Skeletal muscle cell (primary cell): ENCODE measurements around the gene PPTC7.
"Not testable (repeated sequence)": the region's sequence is repeated elsewhere in the genome, so short reads cannot be mapped to it uniquely, and the experiment has no call there.

Experiments used
- DNase-seq: peaks from one replicate; pipeline ENCODE4 v3.0.0-alpha.2; 2010; ENCODE audit warnings: low read depth
- H3K4me3 ChIP-seq: 2 replicates; pipeline ENCODE4 v1.5.1; 2011; ENCODE audit warnings: low read depth, mild to moderate bottlenecking, control low read depth, low read length, moderate library complexity

Gene PPTC7, protein sequence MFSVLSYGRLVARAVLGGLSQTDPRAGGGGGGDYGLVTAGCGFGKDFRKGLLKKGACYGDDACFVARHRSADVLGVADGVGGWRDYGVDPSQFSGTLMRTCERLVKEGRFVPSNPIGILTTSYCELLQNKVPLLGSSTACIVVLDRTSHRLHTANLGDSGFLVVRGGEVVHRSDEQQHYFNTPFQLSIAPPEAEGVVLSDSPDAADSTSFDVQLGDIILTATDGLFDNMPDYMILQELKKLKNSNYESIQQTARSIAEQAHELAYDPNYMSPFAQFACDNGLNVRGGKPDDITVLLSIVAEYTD

GRCh38 chr12:110583137-110584059 is at the start of gene PPTC7:
Gene PPTC7 (minus strand): TSS chr12:110583318. CDS start chr12:110583031, 287 bp downstream.
- peak; percentile 82 for DNase-seq
- H3K4me3 ChIP-seq: peak within 1 kb of the TSS; percentile 94

DNA sequence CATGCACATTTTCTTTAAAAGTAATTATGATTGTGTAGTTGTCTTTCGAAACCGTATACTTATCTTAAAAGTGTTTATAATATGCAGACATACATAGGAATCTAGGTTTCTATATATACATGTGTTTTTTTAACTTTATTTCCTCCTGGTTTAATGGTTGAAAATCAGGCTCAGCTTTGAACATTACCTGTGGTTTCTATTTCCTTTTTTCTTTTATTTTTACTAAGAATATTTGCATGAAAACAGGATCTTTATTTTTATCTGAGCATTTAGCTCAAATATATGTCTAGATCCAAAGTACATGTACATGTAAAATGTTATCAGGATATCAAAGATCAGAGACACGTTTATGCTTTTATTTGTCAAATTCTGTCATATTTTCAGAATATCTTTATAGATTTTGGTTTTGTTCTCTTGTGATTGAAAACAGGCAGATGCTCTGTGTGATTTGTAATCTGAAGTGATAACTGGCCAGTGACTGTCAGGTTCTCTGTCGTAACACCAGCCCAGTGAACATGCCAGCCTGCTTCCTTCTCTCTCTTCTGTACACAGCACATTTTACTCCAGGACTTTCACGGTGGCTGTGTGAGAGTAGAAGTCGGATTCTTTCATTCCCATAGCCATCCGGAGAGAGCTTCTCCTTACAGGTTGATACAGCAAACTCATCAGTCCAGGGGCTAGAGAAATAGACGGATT is 44.5 kb upstream of the PPTC7 start:
- H3K4me3 ChIP-seq: no peak overlapping the region
- DNase-seq: no peak

- no peak for DNase-seq
- no peak overlapping the region for H3K4me3 ChIP-seq
Observed at GRCh38 chr12:110622582-110622981, 39.5 kb upstream of the PPTC7 start.

GRCh38 chr12:110619534-110619953 is 36.4 kb upstream of the PPTC7 start:
- H3K4me3 ChIP-seq: no peak overlapping the region
- DNase-seq: no peak

DNA sequence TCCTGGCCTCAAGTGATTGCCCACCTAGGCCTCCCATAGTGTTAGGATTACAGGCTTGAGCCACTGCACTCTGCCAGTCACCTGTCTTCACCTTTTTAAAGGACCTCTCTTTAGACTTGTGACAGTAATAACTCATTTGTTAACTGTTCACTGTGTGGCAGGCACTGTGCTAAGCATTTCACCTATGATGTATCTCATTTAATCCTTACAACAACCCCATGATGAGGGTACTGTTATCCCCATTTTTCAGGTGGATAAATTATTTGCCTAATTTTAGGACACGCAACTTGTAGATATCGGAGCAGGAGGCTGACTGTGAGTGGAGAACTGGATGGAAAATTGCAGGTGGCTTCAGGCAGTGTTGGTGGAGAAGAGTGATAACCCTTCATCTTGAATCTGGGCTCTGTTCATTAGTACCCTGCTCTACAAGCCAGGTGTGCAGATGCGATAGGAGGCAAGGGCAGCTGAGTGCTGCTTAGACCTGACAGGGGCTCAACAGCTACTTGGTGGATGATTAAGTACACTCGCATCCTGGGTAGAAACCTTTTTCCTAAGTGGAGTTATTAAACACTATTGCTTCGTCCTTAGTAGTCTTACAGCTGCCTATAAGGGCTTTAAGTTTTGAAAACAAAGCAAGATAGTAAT is 33.5 kb upstream of the PPTC7 start:
- H3K4me3 ChIP-seq: no peak overlapping the region
- no peak for DNase-seq

GRCh38 chr12:110615171-110615570 is 32.1 kb upstream of the PPTC7 start:
- DNase-seq: no peak
- no peak overlapping the region for H3K4me3 ChIP-seq

GRCh38 chr12:110613771-110614684 is 30.9 kb upstream of the PPTC7 start, which contains the start of gene TCTN1:
Gene TCTN1 (plus strand): TSS chr12:110614129. CDS start chr12:110614183, 54 bp downstream.
- peak; percentile 78 for DNase-seq
- peak within 1 kb of the TSS; percentile 83 for H3K4me3 ChIP-seq

GRCh38 chr12:110613071-110613770 is 30.1 kb upstream of the PPTC7 start:
- H3K4me3 ChIP-seq: peak overlapping the region; percentile 83

GRCh38 chr12:110606253-110606611 is 23.1 kb upstream of the PPTC7 start:
- DNase-seq: no peak
- no peak overlapping the region for H3K4me3 ChIP-seq

More at GRCh38 chr12:110613071-110613770, 30.1 kb upstream of the PPTC7 start:
- no peak for DNase-seq

DNA sequence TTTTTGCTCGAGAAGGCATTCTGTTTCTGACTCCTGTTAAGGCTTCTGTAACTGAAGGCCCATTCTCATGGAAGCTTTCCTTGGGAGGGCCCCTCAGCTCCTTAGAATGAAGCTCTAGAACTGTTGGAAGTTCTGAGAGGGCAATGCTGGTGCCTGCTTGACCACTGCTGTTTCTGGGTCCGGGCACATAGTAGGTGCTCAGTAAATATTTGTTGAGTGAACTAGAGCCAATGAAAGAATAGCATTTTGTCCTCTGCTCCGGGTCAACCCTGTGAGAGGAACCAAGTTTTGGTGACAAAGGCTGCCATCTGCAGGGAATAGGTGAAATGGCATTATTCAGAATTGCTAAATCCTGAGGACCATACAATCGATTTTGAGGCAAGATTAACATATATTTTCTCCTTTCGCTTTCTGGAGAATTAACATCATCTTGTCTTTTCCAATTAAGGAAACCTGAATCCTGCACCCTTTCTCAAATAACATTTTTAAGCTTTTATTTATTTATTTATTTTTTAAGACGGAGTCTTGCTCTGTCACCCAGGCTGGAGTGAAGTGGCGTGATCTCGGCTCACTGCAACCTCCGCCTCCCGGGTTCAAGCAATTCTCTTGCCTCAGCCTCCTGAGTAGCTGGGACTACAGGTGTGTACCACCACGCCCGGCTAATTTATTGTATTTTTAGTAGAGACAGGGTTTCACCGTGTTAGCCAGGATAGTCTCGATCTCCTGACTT is 19.1 kb upstream of the PPTC7 start:
- not testable (repeated sequence) for H3K4me3 ChIP-seq, DNase-seq

DNA sequence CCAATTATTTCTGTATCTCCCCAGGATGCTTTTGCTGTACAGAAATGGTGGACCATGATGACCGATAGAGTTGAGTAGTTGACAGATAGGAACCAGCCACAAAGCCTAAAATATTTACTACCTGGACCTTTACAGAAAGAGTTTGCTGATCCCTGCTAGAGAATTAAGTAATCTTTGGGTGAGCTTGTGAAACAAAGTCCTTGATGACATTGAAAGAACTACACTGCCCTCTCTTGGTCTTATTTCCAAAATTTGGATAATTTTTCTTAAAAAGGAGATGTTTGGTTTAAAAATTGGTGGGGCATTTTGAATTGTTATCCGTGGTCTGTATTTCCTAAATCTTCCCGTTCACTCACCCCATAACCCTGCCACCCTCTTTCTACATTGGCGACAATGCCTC is 17.1 kb upstream of the PPTC7 start:
- no peak overlapping the region for H3K4me3 ChIP-seq
- DNase-seq: no peak

DNA sequence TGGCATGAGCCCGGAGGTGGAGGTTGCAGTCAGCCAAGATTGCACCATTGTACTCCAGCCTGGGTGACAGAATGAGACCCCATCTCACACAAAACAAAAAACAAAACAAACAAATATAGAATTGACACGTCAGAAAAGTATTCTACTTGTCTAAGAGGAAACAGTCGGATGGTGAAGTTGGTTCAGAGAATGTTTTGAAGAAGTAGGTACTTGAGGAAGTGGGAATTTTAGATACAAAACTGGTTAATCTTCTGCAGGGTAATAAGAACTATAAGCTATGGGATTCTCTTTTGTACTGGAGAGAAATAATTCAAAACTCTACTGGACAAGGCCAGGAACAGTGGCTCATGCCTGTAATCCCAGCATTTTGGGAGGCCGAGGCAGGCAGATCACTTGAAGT is 16.2 kb upstream of the PPTC7 start:
- DNase-seq: no peak
- H3K4me3 ChIP-seq: no peak overlapping the region

- DNase-seq: no peak
- H3K4me3 ChIP-seq: no peak overlapping the region
Observed at GRCh38 chr12:110597885-110598284, 14.8 kb upstream of the PPTC7 start.

DNA sequence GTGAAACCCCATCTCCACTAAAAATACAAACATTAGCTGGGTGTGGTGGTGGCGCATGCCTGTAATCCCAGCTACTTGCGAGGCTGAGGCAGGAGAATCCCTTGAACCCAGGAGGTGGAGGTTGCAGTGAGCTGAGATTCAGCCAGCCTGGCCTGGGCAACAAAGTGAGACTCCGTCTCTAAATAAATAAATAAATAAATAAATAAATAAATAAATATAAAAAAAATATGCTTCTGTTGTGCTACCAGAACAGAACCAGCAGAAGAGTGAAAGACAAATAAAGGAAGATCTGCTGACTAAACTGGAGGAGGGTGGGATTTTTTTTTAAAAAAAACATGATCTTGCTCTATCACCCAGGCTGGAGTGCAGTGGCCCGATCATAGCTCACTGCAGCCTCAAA is 9.8 kb upstream of the PPTC7 start:
- not testable (repeated sequence) for H3K4me3 ChIP-seq, DNase-seq

DNA sequence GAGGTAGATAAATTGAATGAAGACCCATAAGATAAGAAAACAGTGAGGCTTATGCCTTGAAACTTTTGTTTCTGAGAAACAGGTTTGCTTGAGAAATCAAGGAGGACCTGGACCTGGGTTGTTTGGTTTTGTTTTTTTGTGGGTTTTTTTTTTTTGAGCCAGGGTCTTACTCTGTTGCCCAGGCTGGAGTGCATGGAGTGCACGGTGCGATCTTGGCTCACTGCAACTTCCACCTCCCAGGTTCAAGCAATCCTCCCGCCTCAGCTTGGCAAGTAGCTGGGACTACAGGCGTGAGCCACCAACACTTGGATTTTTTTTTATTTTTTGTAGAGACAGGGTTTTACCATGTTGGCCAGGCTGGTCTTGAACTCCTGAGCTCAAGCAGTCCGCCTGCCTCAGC is 9.0 kb upstream of the PPTC7 start:
- H3K4me3 ChIP-seq: no peak overlapping the region
- DNase-seq: no peak

GRCh38 chr12:110591451-110592051 is 8.4 kb upstream of the PPTC7 start:
- DNase-seq: no peak
- H3K4me3 ChIP-seq: no peak overlapping the region

DNA sequence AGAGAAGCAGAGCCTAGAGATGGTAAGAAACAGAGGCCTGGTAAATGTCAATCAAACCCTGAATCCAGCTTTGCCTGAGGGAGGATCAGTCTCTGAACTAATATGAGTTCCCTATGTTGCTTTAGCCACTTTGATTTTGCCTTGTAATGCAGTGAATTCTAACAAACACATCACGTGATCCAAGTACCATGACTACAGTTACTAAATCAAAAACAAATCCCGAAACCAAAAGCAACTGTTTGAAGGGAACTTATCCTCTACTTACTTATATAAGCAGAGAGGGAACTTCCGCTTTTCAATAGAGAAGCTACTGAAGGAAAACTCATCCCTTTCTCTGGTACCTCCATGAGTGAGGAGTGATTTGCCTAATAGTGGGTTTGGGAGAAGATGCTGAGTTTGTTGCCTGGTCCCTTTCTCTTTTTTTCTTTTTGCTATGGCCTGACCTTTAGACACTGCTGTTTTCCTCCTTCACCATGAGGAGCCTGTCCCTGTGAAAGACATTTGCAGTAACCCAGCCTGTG is 7.7 kb upstream of the PPTC7 start:
- no peak for DNase-seq
- H3K4me3 ChIP-seq: no peak overlapping the region
